ENCODE results near the gene TMCO4.

- TF ChIP-seq TAF1 (IDR thresholded peaks at IDR 0.05; ENCODE audit: borderline replicate concordance, insufficient read depth, low read length) (no peak), POLR2AphosphoS5 (IDR thresholded peaks at IDR 0.05; ENCODE audit: low read depth, low read length) (no peak), REST (IDR thresholded peaks at IDR 0.05; ENCODE audit: insufficient read depth in 1 of 2, low read depth in 2 of 2, low read length in 2 of 2) (no peak), FOXP2 (optimal IDR thresholded peaks at IDR 0.05; ENCODE audit: borderline replicate concordance, extremely low read depth, extremely low read length, insufficient read depth) (no peak)
Measured at GRCh38 chr1:19844731-19845495, 45.2 kb upstream of the TMCO4 start.

All from PFSK-1 (cell line).